NAMALWA (cell line): ENCODE results near the gene ABCC1.

Experiments used
- DNase-seq: peaks from one replicate; pipeline ENCODE4 v3.0.0-alpha.2; 2015; ENCODE audit warnings: low spot score

ABCC1 gene

DNA sequence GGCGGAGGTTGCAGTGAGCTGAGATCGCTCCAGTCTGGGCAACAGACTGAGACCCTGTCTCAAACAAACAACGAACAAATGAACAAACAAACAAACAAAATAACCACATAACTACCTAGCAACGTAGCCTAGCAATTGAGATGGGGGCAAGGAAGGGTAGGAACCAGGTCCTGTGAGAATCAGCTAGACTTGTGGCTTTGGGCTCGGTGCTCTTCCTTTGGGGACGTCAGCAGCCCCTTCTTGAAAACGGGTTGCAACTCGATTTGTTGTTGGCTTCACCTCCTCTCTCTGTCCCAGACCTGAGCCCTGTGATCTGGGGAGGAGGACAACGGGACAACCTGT, 72.2 kb downstream of the ABCC1 start:
- DNase-seq, result no peak

DNA sequence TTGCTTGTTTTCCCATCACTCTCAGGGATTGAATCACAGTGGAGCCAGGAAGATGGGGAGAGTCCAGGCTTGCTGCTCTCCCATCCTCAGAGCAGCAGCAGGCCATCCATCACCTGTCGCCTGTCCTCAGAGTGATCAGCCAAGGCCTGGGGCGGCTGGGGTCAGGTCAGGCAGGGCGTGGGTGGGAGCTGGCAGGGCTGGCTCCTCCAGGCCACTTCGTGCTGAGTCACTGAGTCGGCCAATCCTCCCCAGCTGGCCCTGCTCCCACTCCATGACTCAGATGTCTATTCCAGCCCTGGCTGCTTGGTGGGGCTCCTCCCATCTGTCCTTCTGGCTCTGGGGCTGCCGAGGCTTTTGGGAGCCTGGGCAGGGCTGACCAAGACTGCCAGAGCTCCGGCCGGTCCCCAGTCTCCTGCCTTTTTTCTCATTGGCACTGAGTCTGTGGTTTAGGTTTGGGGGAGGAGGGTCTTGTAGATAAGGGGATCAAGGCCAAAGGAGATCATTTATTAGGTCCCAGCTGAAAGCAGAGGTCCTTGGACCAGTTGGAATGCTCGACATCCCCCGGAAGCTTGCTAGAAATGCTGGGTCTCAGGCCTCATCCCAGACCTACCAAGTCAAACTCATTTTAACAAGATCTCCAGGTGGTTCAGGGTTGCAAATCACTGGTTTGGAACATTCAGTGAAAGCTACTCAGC, 72.7 kb downstream of the ABCC1 start:
- no peak for DNase-seq

DNA sequence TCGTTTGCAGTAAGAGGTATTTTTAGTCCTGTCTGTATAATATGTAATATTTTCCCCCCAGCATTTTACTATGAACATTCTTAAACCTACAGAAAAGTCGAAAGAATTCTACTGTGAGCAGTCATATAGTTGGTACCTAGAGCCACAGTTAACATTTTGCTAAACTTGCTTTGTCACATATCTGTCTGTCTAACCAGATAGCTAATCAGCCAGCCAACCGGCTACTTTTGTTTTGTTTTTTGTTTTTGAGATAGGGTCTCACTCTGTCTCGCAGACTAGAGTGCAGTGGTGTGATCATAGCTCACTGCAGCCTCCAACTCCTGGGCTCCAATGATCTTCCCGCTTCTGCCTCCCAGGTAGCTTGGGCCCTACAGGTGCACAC, 73.3 kb downstream of the ABCC1 start:
- no peak for DNase-seq

DNA sequence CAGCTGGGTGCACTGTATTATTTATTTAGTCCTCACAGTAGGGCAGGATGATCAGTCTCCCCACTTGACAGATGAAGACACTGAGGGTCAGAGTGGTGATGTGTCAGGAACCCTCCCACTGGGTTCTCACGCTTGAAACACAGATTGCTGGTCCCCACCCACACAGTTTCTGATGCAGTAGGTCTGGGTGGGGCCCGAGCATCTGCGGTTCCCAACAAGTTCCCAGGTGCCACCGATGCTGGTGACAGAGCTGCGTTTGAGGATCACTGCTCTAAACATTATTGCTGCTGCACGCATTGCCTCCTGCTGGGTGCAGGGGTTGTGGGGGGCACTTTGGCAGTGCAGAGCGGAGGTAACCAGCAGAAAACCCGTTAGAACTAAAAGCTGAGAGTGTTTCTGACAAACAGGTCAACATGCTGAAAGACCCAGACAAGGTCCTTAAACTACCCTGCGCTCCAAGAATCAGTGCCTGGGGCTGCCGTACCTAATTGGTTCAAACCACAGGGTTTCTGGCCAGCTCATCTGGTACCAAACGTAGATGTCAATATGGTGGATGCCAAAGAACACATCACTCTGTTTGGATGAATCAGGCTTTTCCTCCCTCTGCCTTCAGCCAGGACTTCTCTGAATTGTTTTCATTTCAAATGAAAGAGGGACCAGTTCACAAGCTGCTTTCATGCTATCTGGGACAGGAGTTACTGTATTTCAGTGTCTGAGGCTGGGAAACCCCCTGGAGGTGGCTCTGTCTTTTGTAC, 76.0 kb downstream of the ABCC1 start:
- DNase-seq, result no peak

DNA sequence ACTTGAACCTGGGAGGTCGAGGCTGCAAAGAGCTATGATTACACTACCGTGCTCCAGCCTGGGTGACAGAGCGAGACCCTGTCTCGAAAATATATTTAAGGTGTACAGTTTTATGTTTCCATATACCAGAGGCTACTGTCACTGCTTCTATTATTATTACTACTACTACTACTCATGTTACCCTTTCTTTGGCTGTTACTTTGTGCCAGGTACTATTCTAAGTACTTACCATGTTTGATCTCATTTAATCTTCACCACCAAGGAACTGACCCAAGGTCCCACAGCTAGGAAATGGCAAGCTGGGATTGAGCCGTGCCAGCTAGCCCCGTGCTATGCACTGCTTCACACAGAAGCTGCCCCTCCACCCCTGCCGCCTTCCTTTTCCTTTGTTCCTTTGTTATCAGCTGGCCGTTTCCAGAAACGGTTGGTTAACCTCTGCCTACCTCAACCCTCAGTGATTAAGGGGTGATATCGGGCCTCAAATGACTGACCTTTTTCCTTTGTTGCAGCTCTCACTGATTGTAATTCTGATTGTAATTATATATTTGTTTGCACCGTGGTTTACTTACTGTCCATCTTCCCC, 78.4 kb downstream of the ABCC1 start:
- DNase-seq, result no peak

DNA sequence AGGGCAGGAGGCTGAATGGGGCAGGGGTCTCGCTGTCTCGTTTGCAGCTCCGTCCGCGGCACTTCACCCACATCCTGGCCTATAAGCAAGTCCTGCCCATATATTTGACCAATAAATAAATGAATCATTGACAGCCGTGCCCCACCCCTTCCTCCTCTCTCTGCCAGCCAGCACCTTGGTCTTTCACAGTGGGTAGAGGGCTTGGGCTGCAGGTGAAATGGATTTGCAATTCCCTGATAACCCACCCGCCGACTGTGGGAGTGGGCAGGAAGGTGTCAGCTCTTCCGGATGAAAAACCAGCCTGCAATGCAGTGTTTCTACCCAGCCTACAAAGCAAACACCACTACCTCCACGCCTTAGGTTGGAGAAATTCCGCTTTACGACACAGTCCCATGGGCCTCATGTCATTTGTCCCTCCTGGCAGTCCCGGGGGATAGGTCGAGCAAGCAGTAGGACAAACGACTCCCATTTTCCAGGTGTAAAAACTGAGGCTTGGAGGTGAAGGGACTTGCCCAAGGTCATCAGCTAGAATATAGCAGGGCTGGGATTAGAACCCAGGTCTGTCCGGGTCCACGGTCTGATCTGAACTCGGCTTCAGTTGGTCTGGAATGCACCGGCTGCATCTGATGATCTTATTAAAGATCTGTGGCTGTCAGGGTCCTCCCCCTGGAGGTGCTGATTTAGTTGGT, 79.0 kb downstream of the ABCC1 start:
- DNase-seq, result no peak

DNA sequence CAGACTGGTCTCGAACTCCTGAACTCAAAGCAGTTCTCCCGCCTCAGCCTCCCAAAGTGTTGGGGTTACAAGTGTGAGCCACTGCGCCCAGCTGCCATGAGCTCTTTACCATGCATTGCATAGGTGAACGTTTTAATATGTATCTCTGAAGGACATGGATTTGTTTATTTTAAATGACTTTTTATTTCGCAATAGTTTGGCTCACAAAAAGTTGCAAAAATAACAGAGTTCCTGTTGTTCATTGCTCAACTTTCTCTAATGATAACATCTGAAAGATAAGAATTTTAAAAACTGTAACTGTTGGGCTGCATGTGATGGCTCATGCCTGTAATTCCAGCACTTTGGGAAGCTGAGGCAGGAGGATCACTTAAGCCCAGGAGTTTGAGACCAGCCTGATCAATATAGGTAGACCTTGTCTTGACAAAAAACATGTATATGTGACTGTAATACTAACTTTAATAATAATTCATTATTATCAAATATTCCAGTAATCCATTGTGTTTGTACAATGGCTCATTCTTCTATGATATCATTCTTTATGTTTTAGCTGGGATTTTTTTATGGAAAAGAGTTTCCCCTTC, 80.1 kb downstream of the ABCC1 start:
- DNase-seq, result no peak

DNA sequence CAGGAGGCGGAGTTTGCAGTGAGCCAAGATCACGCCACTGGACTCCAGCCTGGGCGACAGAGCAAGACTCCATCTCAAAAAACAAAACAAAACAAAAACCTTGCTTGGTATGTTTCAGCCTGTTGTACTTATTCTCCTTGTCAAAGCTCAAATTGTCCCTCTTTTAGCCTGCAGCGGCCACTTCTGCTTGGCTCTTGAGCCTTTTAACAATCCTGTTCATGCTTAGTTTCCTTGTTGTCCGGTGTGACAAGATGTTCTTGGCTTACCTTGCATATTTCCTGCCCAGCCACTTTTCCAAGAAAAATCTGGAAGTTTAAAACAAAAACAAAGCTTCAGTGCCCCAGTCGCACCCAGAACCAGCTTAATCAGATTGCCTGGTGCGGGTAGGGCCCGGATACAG, 81.0 kb downstream of the ABCC1 start:
- no peak for DNase-seq

DNA sequence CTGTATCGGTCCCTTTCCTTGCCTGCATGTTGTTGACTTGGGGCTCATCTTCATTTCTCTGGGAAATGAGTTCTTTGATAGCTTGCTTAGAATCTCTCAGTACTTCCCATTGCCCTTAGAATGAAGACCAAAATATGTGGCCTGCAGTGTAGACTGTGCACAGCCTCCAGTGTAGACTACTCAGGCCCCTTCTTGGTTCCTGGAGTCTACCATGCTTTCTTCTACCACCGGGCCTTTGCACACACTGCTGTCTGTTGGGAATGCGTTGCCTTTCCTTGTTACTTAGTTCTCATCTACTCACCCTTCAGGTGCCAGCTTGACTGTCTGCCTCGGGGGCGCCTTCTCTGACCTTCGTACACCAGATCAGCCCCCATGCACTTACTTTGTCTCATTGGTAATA, 82.0 kb downstream of the ABCC1 start:
- no peak for DNase-seq

DNA sequence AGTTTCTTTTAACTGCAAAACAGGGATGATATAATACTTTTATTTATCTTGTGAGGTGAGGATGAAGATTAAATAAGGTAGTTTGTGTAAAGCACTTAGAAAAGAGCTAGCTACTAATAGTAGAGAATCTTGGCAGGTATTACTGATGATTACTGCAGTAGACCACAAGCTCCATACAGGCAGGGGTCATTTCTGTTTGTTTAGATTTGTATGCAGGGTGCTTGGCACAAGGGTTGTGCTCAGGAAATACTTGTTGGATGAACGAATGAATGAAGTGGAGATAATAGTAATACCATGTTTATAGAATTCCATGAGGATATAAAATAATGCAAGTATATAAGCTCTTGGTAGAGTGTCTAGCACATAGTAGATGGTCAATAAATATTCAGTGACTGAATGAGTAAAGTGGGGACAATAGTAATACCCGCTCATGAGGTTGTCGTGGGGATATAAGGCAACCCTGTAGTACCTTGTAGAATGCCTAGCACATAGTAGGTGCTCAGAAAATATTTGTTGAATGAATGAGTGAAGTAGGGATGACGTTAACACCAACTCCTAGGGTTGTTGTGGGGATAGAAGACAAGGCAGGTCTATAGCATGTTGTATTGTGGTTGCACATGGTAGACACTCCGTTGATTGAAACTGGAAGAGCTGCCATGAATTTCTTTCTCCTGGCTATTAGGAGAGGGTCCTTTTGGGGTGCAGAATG, 83.0 kb downstream of the ABCC1 start:
- no peak for DNase-seq

DNA sequence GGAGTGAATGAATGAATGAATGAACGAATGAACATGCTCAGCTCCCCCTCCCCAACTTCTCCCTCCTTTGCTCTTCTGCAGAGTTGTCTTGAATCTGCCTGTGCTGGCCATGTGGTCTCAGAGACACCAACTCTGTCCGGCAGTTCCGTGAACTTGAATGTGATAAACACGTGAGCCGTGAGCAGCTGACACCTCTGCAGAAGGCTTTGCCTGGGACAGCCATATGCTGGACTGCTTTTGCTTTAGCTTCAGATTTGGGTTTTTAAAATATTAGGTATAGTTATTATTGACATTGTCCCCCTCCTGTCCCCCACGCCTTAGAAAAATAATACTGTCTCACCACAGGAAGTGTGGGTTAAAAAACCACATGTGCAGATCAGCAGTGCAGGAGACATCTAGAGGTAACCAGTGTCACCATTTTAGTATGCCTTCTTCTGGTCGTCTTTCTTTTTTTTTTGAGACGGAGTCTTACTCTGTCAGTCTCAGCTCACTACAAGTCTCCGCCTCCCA, 83.8 kb downstream of the ABCC1 start:
- DNase-seq, result no peak

DNA sequence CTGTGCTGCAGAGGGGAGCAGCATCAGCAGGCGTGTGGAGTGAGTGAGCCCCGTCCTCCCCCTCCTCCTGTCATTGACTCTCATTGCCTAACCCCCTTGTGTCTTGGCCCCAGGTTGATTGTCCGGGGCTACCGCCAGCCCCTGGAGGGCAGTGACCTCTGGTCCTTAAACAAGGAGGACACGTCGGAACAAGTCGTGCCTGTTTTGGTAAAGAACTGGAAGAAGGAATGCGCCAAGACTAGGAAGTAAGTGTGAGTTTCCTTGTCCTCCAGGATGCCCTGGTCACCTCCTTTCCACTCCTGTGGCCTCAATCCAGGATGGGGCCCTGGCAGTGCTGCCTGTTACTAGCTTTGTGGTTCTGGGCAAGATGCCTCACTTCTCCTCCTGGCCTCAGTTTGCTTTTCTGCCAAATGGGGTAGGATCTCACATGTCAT, 87.0 kb downstream of the ABCC1 start:
- DNase-seq, result no peak

DNA sequence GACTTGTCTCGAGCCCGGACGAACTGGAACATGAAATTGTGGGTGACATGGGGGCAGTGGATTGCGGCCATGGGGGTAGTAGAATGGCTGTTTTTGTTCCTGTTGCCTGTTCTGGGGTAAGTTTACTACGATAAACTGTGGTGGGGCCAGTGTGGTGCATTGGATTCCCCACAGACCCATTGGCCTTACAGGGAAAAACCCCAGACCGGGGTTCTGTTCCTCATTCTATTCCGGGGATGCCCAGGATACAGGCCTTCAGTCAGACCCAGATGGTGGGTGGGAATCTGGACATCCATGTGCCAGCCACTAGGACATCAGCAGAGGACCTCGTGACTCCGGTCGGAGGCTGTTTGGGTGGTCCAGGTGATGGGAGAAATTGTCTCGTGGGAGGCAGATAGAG, 88.1 kb downstream of the ABCC1 start:
- no peak for DNase-seq

DNA sequence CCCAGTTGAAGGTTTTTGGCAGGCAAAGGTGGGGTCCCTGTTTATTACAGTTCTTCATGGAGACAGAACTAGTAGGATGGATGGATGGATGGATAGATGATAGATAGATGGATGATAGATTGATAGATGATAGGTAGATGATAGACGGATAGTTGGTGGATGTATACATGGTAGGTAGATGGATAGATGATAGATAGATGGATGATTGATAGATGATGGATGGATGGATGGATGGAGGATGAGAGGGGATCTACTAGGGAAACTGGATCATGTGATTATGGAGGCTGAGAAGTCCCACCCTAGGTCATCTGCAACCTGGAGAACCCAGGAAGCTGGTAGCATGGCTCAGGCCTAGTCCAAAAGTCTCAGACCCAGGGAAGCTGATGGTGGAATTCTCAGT, 88.6 kb downstream of the ABCC1 start:
- no peak for DNase-seq

DNA sequence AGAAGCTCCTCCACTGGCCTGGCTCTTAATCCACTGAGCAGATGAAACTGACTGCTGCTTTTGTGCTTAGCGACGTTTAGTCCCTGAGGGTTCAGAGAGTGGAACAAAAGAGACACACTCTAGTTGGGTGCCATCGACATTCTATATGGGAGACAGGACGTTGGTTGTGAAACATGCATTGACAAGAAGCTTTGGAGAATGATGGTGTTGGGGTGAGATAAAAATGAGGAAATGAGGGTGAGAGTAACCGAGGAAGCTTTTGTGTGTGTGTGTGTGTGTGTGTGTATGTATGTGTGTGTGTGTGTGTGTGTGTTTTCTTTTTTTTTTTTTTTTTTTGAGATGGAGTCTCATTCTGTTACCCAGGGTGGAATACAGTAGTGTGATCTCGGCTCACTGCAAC, 89.5 kb downstream of the ABCC1 start:
- DNase-seq, result no peak

DNA sequence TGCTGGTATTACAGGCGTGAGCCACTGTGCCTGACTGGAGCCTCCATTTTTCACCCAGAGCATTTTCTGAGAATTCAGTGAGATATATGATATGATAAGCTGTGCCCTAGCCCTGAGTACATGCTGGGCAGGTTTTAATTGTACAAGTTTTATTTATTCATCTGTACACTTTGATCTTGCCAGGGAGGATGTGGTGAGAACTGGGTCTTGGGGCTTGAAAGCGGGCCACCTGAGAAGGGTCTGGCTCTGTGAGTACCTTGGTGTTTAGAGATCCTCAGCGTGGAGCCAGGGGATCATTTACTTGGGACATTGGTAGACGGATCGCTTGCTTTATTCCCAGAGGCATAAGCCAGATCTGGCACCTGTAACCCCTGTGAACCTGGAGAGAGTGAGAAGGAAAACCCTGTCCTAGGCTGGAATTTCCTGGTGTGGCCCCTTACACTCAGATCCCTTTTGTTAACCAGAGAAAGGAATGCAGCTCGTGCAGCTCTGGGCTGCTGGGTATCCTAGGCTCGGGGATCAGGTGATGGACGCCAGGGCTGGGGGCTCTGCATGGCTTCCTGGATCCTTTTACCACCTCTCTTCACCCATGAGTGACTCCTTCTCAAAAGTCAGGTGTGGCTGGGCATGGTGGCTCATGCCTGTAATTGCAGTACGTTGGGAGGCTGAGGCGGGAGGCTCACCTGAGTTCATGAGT, 91.9 kb downstream of the ABCC1 start:
- DNase-seq, result no peak

DNA sequence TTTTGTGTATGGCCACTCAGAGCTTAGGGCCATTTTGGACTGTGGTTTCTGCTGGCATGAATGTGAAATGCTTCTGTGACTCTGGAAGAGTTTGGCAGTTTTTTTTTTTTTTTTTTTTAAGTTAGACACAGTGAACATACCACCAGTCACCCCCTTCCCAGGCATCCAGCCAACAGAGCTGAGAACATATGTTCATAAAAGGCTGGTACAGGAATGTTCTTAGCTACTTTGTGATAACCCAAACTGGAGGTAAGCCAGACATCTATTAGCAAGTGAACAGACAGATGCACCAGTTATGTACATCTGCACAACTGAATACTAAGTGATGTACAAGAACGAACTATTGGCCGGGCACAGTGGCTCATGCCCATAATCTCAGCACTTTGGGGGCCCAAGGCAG, 92.7 kb downstream of the ABCC1 start:
- no peak for DNase-seq

DNA sequence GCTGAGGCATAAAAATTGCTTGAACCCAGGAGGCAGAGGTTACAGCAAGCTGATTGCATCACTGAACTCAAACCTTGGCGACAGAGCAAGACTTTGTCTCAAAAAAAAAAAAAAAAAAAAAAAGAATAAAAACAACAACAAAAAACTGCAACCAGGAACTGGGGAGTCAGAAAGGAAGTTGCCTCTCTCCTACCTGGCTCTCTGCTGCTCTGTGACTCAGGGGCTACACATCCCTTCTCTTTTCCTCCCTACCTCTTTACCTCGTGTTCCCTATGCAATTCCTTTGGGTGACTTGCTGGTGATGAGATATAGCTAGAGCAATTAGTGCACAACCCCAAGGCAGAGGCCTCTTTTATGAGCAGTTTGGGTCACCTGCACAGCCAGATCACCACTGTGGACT, 95.9 kb downstream of the ABCC1 start:
- DNase-seq, result no peak

DNA sequence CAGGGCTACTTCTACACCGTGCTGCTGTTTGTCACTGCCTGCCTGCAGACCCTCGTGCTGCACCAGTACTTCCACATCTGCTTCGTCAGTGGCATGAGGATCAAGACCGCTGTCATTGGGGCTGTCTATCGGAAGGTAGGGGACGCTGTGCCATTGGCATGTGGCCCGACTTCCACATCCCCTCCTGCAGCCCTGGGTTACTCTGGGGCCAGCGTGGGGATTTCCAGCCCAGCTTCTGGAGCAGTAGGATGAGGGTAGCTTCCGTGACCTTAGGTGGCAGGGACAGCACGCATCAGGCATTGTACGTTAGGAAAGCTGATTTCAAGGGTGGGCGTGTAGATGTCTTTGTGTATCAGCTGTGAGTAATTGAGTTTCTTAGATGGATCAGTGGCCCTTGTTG, 96.5 kb downstream of the ABCC1 start:
- DNase-seq, result peak; percentile 26

DNA sequence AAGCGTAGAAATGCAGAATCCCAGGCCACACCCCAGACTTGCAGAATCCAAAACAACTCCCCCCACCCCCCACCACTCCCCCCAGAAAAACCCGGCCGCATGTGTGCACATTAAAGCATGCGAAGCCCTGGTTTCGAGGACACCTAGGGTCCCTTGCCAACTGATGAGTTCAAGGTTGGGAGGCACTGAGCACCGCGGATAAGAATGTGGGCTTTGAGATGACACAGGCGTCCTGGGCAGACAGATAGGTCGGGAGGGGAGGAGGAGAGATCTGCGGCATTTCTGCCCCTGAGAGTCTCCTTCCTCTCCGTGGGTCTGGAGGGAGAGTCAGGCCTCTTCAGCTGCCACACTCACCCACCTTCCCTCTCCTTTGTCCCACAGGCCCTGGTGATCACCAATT, 98.3 kb downstream of the ABCC1 start:
- DNase-seq, result no peak

DNA sequence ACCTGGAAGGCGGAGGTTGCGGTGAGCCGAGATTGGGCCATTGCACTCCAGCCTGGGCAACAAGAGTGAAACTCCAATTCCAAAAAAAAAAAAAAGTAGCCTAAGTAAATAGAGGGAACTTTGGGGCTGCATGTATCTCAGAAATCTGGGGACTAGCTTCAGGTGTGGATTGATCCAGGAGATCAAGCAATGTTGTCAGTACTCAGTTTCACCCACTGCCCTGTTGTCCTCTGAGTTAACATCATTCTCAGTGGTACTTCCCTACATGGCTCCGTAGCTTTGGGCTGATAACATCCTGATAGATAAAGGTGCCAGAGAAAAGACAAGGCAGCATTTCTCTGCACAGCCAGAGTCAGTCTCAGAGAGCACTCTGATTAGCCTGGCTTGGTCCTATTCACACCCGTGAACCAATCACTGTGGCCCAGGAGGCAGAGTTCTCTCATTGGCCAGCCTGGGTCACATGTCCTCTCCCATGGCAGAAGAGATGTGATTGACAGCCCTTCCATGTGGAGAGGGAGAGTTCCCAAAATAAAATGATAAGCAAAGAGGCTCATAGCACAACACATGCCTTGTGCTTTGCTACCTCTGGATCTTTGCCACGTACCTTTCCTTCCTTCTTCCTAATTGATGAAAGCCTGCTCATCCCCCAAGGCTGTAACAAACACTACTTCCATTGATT, 99.6 kb downstream of the ABCC1 start:
- no peak for DNase-seq
